ENCODE measurements around the gene TFF1.

Gene TFF1

GRCh38 chr21:42324896-42325295 is 41.4 kb downstream of the TFF1 start (continued):
- TF ChIP-seq GLIS2 (tag by site-specific recombination; IDR thresholded peaks at IDR 0.05) = no peak
- no peak for TF ChIP-seq ZNF354C (tag by site-specific recombination; IDR thresholded peaks at IDR 0.05; ENCODE audit: borderline replicate concordance, low read depth)
- no peak for TF ChIP-seq ZNF23 (tag by site-specific recombination; IDR thresholded peaks at IDR 0.05; ENCODE audit: borderline replicate concordance)
- TF ChIP-seq ZBTB8A (tag by site-specific recombination; IDR thresholded peaks at IDR 0.05) = no peak
- TF ChIP-seq KLF9 (tag by site-specific recombination; IDR thresholded peaks at IDR 0.05; ENCODE audit: low read depth) = no peak
- no peak for TF ChIP-seq ZNF560 (tag by site-specific recombination; IDR thresholded peaks at IDR 0.05; ENCODE audit: borderline replicate concordance)

GRCh38 chr21:42321845-42322244 is 44.5 kb downstream of the TFF1 start:
- CTCF ChIA-PET = interaction anchor here (1.3 to 3.9 kb wide), 2 partner anchors 12 to 158 kb away, joined by 3 to 26 read pairs; no protein-coding TSS in a partner anchor
- H3K9me3 ChIP-seq (ENCODE audit: control insufficient read depth, insufficient read depth, low read depth, low read length) = no peaks in the 10 kb centered on the region
- TF ChIP-seq ZNF174 (tag by site-specific recombination; IDR thresholded peaks at IDR 0.05) = no peak
- TF ChIP-seq GFI1B (tag by site-specific recombination; IDR thresholded peaks at IDR 0.05) = no peak
- no peak for TF ChIP-seq HIC1 (tag by site-specific recombination; IDR thresholded peaks at IDR 0.05)
- TF ChIP-seq ATF2 (tag by site-specific recombination; IDR thresholded peaks at IDR 0.05; ENCODE audit: low read depth) = no peak
- no peak for TF ChIP-seq ZBTB21 (tag by site-specific recombination; IDR thresholded peaks at IDR 0.05)
- TF ChIP-seq ZNF791 (tag by site-specific recombination; IDR thresholded peaks at IDR 0.05) = no peak
- no peak for TF ChIP-seq ZNF398 (tag by site-specific recombination; IDR thresholded peaks at IDR 0.05)
- no peak for TF ChIP-seq ZBTB7A (tag by site-specific recombination; IDR thresholded peaks at IDR 0.05; ENCODE audit: low read depth)
- TF ChIP-seq ZNF26 (tag by site-specific recombination; IDR thresholded peaks at IDR 0.05) = no peak
- TF ChIP-seq PRDM1 (tag by site-specific recombination; IDR thresholded peaks at IDR 0.05) = no peak
- TF ChIP-seq ZNF274 (IDR thresholded peaks at IDR 0.05; ENCODE audit: low read length) = no peak
- no peak for TF ChIP-seq ZNF274 (tag by site-specific recombination; IDR thresholded peaks at IDR 0.05; ENCODE audit: borderline replicate concordance)
- no peak for TF ChIP-seq ZNF10 (tag by site-specific recombination; IDR thresholded peaks at IDR 0.05)
- TF ChIP-seq TSHZ1 (tag by site-specific recombination; IDR thresholded peaks at IDR 0.05; ENCODE audit: borderline replicate concordance) = no peak
- POLR2A ChIA-PET = no interaction called here
- H3K4me1 ChIP-seq (ENCODE audit: control insufficient read depth, insufficient read depth, low read length) = no peaks in the 10 kb centered on the region
- no peak overlapping the region for H3K27ac ChIP-seq (ENCODE audit: extremely low read depth, low read depth, low read length)
- no peaks in the 10 kb centered on the region for H3K36me3 ChIP-seq (ENCODE audit: control insufficient read depth in 2 of 2, insufficient read depth in 1 of 2, low read length in 2 of 2)
- no peak overlapping the region for H3K4me3 ChIP-seq (ENCODE audit: low read depth, low read length)
